ENCODE results near the gene TNPO1. TPM values are rescaled to one million over a fixed set of nuclear protein-coding genes. Genes with fewer than 3 reads are reported as not detected.

TNPO1 gene
- total and polyA plus RNA-seq, 2 of the 8 experiments (the other 6 are each of a cell fraction or from before 2014, with no cell fraction given) = 38.5 to 211 TPM

DNA sequence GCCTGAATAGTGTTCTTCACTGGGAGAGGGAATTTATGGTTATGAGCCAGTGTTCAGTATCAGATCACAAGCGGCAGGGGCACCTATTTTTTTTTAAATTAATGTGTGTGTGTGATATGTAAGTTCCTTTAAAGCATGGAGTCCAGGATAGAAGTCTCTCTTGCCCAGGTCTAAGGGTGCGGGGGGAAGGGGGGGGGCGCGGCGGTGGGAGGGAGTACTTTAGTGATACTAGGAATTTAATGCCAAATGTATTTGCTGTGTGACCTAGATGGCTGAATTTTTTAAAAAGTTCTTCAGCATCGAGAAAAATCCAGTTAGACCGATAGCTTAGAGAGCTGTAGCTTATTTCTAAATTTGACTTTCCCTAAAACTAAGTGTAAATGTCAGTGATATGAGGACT lies 137.9 kb downstream of the TNPO1 start (continued):
- TF ChIP-seq, protein P1, sequence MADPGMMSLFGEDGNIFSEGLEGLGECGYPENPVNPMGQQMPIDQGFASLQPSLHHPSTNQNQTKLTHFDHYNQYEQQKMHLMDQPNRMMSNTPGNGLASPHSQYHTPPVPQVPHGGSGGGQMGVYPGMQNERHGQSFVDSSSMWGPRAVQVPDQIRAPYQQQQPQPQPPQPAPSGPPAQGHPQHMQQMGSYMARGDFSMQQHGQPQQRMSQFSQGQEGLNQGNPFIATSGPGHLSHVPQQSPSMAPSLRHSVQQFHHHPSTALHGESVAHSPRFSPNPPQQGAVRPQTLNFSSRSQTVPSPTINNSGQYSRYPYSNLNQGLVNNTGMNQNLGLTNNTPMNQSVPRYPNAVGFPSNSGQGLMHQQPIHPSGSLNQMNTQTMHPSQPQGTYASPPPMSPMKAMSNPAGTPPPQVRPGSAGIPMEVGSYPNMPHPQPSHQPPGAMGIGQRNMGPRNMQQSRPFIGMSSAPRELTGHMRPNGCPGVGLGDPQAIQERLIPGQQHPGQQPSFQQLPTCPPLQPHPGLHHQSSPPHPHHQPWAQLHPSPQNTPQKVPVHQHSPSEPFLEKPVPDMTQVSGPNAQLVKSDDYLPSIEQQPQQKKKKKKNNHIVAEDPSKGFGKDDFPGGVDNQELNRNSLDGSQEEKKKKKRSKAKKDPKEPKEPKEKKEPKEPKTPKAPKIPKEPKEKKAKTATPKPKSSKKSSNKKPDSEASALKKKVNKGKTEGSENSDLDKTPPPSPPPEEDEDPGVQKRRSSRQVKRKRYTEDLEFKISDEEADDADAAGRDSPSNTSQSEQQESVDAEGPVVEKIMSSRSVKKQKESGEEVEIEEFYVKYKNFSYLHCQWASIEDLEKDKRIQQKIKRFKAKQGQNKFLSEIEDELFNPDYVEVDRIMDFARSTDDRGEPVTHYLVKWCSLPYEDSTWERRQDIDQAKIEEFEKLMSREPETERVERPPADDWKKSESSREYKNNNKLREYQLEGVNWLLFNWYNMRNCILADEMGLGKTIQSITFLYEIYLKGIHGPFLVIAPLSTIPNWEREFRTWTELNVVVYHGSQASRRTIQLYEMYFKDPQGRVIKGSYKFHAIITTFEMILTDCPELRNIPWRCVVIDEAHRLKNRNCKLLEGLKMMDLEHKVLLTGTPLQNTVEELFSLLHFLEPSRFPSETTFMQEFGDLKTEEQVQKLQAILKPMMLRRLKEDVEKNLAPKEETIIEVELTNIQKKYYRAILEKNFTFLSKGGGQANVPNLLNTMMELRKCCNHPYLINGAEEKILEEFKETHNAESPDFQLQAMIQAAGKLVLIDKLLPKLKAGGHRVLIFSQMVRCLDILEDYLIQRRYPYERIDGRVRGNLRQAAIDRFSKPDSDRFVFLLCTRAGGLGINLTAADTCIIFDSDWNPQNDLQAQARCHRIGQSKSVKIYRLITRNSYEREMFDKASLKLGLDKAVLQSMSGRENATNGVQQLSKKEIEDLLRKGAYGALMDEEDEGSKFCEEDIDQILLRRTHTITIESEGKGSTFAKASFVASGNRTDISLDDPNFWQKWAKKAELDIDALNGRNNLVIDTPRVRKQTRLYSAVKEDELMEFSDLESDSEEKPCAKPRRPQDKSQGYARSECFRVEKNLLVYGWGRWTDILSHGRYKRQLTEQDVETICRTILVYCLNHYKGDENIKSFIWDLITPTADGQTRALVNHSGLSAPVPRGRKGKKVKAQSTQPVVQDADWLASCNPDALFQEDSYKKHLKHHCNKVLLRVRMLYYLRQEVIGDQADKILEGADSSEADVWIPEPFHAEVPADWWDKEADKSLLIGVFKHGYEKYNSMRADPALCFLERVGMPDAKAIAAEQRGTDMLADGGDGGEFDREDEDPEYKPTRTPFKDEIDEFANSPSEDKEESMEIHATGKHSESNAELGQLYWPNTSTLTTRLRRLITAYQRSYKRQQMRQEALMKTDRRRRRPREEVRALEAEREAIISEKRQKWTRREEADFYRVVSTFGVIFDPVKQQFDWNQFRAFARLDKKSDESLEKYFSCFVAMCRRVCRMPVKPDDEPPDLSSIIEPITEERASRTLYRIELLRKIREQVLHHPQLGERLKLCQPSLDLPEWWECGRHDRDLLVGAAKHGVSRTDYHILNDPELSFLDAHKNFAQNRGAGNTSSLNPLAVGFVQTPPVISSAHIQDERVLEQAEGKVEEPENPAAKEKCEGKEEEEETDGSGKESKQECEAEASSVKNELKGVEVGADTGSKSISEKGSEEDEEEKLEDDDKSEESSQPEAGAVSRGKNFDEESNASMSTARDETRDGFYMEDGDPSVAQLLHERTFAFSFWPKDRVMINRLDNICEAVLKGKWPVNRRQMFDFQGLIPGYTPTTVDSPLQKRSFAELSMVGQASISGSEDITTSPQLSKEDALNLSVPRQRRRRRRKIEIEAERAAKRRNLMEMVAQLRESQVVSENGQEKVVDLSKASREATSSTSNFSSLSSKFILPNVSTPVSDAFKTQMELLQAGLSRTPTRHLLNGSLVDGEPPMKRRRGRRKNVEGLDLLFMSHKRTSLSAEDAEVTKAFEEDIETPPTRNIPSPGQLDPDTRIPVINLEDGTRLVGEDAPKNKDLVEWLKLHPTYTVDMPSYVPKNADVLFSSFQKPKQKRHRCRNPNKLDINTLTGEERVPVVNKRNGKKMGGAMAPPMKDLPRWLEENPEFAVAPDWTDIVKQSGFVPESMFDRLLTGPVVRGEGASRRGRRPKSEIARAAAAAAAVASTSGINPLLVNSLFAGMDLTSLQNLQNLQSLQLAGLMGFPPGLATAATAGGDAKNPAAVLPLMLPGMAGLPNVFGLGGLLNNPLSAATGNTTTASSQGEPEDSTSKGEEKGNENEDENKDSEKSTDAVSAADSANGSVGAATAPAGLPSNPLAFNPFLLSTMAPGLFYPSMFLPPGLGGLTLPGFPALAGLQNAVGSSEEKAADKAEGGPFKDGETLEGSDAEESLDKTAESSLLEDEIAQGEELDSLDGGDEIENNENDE (IDR thresholded peaks at IDR 0.05; ENCODE audit: insufficient replicate concordance, low read length) = no peak
- TF ChIP-seq BACH1 (IDR thresholded peaks at IDR 0.05; ENCODE audit: low read length) (no peak), POLR2AphosphoS5 (IDR thresholded peaks at IDR 0.05; ENCODE audit: low read depth, low read length) (no peak), GTF2F1 (IDR thresholded peaks at IDR 0.05; ENCODE audit: borderline replicate concordance, low read depth, low read length) (no peak), SP1 (IDR thresholded peaks at IDR 0.05; ENCODE audit: low read depth, low read length) (no peak), SIN3A (conservative IDR thresholded peaks at IDR 0.05 in 1 of 2, IDR thresholded peaks at IDR 0.05 in 1 of 2; ENCODE audit: low read depth in 1 of 2, low read length in 2 of 2) (no peak), RBBP5 (IDR thresholded peaks at IDR 0.05; ENCODE audit: borderline replicate concordance, low read depth, low read length) (no peak)
- TF ChIP-seq, protein P2, sequence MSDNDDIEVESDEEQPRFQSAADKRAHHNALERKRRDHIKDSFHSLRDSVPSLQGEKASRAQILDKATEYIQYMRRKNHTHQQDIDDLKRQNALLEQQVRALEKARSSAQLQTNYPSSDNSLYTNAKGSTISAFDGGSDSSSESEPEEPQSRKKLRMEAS (IDR thresholded peaks at IDR 0.05) = no peak
- TF ChIP-seq, protein P3, sequence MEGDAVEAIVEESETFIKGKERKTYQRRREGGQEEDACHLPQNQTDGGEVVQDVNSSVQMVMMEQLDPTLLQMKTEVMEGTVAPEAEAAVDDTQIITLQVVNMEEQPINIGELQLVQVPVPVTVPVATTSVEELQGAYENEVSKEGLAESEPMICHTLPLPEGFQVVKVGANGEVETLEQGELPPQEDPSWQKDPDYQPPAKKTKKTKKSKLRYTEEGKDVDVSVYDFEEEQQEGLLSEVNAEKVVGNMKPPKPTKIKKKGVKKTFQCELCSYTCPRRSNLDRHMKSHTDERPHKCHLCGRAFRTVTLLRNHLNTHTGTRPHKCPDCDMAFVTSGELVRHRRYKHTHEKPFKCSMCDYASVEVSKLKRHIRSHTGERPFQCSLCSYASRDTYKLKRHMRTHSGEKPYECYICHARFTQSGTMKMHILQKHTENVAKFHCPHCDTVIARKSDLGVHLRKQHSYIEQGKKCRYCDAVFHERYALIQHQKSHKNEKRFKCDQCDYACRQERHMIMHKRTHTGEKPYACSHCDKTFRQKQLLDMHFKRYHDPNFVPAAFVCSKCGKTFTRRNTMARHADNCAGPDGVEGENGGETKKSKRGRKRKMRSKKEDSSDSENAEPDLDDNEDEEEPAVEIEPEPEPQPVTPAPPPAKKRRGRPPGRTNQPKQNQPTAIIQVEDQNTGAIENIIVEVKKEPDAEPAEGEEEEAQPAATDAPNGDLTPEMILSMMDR (IDR thresholded peaks at IDR 0.05; ENCODE audit: control extremely low read depth in 1 of 3, insufficient read depth in 1 of 3, low read depth in 1 of 3, low read length in 3 of 3) = no peak

Data from H1 (cell line).